Loucy (cell line): ENCODE results near the gene HPGDS.

Experiments
- CTCF ChIP-seq: fragments of 200-600 bp; sonication (generic); conservative IDR thresholded peaks from 2 replicates; pipeline ENCODE4 v1.5.1; 2014; ENCODE audit warnings: mild to moderate bottlenecking, antibody characterized with exemption, low read length
- EZH2phosphoT487 ChIP-seq: fragments of 200-600 bp; IDR thresholded peaks from 2 replicates; pipeline ENCODE4 v1.6.1; 2018; ENCODE audit warnings: antibody characterized with exemption, mild to moderate bottlenecking, moderate library complexity, borderline replicate concordance

DNA sequence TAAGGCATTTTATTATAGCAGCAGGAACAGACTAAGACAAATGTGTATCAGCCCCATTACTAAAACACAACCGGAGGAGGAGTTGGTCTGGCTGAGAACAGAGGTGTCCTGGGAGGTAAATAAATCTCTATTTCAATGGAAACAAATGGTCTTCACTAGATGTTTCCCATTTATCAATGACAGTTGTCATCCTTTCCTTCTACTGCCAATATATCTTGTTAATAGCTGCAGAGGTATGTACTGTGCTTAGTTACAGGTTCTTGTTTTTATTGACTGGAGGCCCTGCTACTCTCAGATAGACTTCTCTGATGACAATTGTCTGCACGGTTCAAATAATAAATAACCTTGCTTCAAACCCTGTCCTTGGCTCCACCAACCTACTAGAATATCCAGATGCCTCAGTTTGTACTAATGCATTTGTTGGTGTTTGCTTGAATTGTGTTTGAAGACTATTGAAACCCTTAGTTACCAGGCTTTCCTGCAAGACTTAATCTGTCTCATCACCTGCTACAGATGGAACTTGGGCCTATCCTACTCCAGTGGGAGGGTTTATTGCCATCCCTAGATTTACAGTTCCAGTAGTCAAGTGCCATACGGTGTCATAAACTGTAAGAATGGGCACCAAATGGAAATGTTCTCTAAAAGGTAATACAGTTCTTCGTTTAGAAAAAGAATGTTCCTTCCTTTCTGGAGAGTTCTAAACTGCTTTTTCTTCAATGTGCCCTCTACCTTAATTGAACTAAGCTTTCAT, 29.8 kb upstream of the HPGDS start:
- TF ChIP-seq CTCF = no peak
- TF ChIP-seq EZH2phosphoT487 = no peak
